ENCODE data around the gene EMX1.

Gene EMX1

GRCh38 chr2:72908741-72909140, 8.6 kb upstream of the EMX1 start:
- Histone ChIP-seq H3K27ac (ENCODE audit: low read depth, low read length) (no peak overlapping the region), H3K27me3 (ENCODE audit: control insufficient read depth in 1 of 2, insufficient read depth in 2 of 2, low read length in 2 of 2) (peaks cover 32 to 45% of the 10 kb centered on the region in 2 donors), H3K36me3 (ENCODE audit: insufficient read depth, low read length) (no peaks in the 10 kb centered on the region), H3K4me1 (ENCODE audit: insufficient read depth, low read length) (no peaks in the 10 kb centered on the region), H3K9ac (ENCODE audit: low read length) (no peak overlapping the region), H3K9me3 (ENCODE audit: low read length) (peaks cover 7% of the 10 kb centered on the region), H3K4me3 (ENCODE audit: low read depth in 1 of 2, low read length in 2 of 2) (no peak overlapping the region)

GRCh38 chr2:72911256-72911655, 6.1 kb upstream of the EMX1 start:
- Histone ChIP-seq H3K9me3 (ENCODE audit: low read length) (peaks cover 5% of the 10 kb centered on the region), H3K4me3 (ENCODE audit: low read depth in 1 of 2, low read length in 2 of 2) (no peak overlapping the region), H3K36me3 (ENCODE audit: insufficient read depth, low read length) (no peaks in the 10 kb centered on the region), H3K9ac (ENCODE audit: low read length) (no peak overlapping the region), H3K27ac (ENCODE audit: low read depth, low read length) (no peak overlapping the region), H3K4me1 (ENCODE audit: insufficient read depth, low read length) (peaks cover 7% of the 10 kb centered on the region), H3K27me3 (ENCODE audit: control insufficient read depth in 1 of 2, insufficient read depth in 2 of 2, low read length in 2 of 2) (peaks cover 54 to 70% of the 10 kb centered on the region in 2 donors)

DNA sequence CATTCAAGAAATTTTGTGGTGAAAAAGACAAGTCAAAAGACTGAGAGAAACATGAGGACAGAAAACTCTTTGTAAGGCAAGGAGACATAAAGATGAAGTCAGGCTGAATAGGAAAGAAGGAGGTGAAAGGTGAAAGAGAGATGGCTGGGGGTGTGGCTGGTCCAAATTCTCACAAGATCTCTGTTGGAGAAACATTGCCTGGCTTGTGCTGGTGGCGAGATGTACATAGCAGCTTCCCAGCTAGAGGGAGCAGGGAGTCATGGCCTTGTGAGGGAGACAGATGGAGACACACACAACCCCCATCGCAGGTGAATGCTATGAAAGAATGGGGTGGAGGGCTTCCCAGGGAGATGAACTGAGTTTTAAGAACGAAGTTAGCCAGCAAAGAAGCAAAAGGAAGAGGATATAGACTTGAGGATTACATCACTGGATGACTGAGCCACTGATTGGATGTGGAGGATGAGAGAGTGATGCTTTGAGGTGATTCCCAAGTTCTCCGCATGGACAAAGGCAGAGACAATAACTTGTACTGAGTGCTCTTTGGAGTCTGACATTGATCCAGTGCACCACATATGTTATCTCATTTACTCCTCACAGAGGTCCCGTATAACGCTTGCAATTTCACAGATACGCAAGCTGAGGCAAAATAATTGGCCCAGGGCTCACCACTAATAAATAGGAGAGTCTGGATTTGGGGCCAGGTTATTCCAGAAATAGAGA, 3.7 kb upstream of the EMX1 start:
- peaks cover 62 to 89% of the 10 kb centered on the region in 2 donors for H3K27me3 ChIP-seq (ENCODE audit: control insufficient read depth in 1 of 2, insufficient read depth in 2 of 2, low read length in 2 of 2)
- H3K9me3 ChIP-seq (ENCODE audit: low read length), result peaks cover 5% of the 10 kb centered on the region
- H3K27ac ChIP-seq (ENCODE audit: low read depth, low read length), result no peak overlapping the region
- no peak overlapping the region for H3K9ac ChIP-seq (ENCODE audit: low read length)
- no peak overlapping the region for H3K4me3 ChIP-seq (ENCODE audit: low read depth in 1 of 2, low read length in 2 of 2)
- H3K4me1 ChIP-seq (ENCODE audit: insufficient read depth, low read length), result peaks cover 20% of the 10 kb centered on the region
- no peaks in the 10 kb centered on the region for H3K36me3 ChIP-seq (ENCODE audit: insufficient read depth, low read length)

DNA sequence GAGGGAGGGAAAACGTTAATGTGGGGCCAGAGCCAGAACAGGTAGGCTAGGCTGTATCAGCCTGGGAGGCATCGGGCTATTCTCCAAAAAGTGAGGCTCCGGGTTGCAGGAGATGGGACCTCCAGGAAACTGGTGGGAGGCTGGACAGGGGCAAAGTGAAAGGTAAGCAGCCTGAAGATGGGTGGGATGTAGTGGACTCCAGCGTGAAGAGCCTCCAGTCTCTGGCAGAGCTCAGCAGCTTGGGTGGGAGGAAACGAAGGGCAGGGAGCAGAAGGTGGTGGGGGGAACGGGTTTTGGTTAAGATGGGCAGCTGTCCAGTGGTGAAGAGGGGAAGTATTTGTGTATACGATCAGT, 3.1 kb upstream of the EMX1 start:
- Histone ChIP-seq H3K9ac (ENCODE audit: low read length) (no peak overlapping the region), H3K27me3 (ENCODE audit: control insufficient read depth in 1 of 2, insufficient read depth in 2 of 2, low read length in 2 of 2) (peaks cover 68 to 92% of the 10 kb centered on the region in 2 donors), H3K4me3 (ENCODE audit: low read depth in 1 of 2, low read length in 2 of 2) (no peak overlapping the region), H3K36me3 (ENCODE audit: insufficient read depth, low read length) (no peaks in the 10 kb centered on the region), H3K27ac (ENCODE audit: low read depth, low read length) (no peak overlapping the region), H3K4me1 (ENCODE audit: insufficient read depth, low read length) (peaks cover 23% of the 10 kb centered on the region), H3K9me3 (ENCODE audit: low read length) (peaks cover 5% of the 10 kb centered on the region)

DNA sequence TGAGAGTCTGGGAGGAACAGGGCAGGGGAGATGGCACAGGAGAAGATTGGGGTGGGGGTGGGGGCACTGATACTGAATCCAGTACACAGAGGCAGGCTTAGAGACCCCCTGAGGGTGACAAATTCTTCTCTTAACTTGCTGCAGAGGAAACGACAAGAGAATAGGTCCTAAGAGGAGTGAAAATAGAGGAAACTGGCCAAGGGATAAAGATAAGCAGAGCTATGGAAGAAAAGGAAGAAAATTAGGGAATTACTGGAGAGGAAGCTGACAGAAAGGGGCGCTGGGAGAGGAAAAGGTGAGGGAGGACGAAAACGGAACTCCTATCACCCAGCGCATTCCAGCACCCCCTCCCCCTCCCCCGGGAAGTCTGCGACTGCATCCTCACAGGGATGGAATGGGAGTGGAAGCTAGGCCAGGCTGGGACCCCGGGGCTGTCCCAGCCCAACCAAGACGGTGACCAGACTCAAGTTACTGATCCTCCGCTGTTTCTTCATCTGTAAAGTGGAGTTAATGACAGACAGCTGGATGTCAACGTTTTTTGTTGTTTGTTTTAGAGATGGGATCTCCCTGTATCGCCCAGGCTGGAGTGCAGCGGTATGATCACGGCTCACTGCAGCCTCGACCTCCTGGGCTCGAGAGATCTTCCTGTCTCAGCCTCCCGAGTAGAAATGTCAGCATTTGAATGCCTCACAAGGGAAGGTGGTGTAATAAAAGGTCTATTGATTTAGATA, 2.6 kb upstream of the EMX1 start:
- H3K27ac ChIP-seq (ENCODE audit: low read depth, low read length), result no peak overlapping the region
- peaks cover 5% of the 10 kb centered on the region for H3K9me3 ChIP-seq (ENCODE audit: low read length)
- no peak overlapping the region for H3K4me3 ChIP-seq (ENCODE audit: low read depth in 1 of 2, low read length in 2 of 2)
- no peaks in the 10 kb centered on the region for H3K36me3 ChIP-seq (ENCODE audit: insufficient read depth, low read length)
- peaks cover 23% of the 10 kb centered on the region for H3K4me1 ChIP-seq (ENCODE audit: insufficient read depth, low read length)
- no peak overlapping the region for H3K9ac ChIP-seq (ENCODE audit: low read length)
- H3K27me3 ChIP-seq (ENCODE audit: control insufficient read depth in 1 of 2, insufficient read depth in 2 of 2, low read length in 2 of 2), result peaks cover 71 to 92% of the 10 kb centered on the region in 2 donors

DNA sequence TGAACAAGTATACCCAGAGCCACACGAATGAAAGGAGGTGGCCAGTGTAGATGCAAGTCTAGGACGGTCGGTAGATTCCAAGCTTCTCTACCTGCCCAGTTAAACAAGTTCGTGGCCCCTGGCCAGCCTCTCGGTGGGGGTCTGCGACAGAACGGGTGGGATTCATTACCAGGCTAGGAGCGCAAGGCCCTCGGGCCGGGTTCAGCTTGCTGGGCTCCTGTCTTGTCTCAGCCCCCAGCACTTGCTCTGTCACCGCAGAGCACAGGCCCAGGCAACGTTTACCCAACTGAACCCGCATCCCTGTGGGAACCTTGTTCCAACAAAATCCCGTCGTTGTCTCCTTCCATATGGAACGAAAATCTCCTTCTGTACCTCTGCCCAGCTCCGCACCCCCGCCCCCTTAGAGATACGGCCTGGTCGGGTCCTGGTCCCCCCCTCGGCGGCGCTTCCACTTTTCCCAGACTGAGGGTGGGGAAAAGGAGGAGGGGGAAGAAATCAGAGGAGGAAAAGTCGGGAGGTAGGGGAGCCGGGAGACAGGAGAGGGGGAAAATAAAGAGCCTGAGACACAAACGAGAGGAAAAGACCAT, 1.9 kb upstream of the EMX1 start:
- H3K9ac ChIP-seq (ENCODE audit: low read length), result no peak overlapping the region

DNA sequence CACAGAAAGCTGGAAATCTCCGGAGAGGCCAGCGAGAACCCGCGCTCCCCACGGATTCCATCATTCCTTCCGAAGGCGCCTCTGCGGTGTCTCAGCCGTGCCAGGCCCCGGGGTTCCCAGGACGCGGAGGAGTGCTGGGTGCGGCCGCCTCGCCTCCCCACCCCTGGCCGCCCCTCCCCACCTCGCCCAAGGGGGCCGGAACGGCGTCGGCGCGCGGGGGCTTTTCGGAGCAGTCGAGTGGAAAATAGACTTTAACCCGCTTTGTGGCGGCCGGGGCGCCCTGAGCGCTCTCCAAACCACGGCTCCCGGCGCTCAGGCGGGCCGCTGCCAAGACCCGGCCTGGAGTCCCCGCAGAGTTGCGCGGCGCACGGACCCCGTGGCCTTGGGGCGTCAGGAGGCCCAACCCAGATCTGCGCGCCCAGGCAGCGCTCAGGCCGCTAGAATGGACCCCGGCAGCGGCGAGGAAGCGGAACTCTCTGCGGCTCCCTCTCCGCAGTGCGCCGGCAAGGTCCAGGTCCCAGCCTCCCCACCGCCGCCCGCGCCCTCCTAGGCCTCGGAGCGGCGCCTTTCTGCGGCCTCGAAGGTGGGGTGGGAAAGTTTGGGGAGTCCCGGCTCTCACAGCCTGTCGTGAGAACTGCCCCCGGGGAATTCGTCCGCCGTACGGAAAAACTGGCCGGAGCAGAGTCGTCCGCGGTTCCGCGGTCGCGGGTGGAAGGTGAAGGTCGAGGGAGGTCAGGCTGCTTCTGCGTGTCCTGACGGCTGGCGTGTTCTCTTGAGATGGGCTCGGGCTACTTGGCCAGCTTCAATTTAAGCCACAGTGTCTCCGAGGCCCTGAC, 1.2 kb upstream of the EMX1 start:
- peaks cover 33% of the 10 kb centered on the region for H3K4me1 ChIP-seq (ENCODE audit: insufficient read depth, low read length)
- H3K9me3 ChIP-seq (ENCODE audit: low read length), result peaks cover 5% of the 10 kb centered on the region
- H3K27ac ChIP-seq (ENCODE audit: low read depth, low read length), result no peak overlapping the region
- no peaks in the 10 kb centered on the region for H3K36me3 ChIP-seq (ENCODE audit: insufficient read depth, low read length)
- no peak overlapping the region for H3K9ac ChIP-seq (ENCODE audit: low read length)
- peaks cover 71 to 95% of the 10 kb centered on the region in 2 donors for H3K27me3 ChIP-seq (ENCODE audit: control insufficient read depth in 1 of 2, insufficient read depth in 2 of 2, low read length in 2 of 2)
- H3K4me3 ChIP-seq (ENCODE audit: low read depth in 1 of 2, low read length in 2 of 2), result peak overlapping the region; percentile 38 to 49

More for the DNA sequence above, 1.9 kb upstream of the EMX1 start:
- Histone ChIP-seq H3K4me1 (ENCODE audit: insufficient read depth, low read length) (peaks cover 30% of the 10 kb centered on the region), H3K36me3 (ENCODE audit: insufficient read depth, low read length) (no peaks in the 10 kb centered on the region), H3K27ac (ENCODE audit: low read depth, low read length) (no peak overlapping the region), H3K27me3 (ENCODE audit: control insufficient read depth in 1 of 2, insufficient read depth in 2 of 2, low read length in 2 of 2) (peaks cover 71 to 92% of the 10 kb centered on the region in 2 donors), H3K4me3 (ENCODE audit: low read depth in 1 of 2, low read length in 2 of 2) (peak overlapping the region in 1 of 2 donors; percentile 49), H3K9me3 (ENCODE audit: low read length) (peaks cover 5% of the 10 kb centered on the region)

DNA sequence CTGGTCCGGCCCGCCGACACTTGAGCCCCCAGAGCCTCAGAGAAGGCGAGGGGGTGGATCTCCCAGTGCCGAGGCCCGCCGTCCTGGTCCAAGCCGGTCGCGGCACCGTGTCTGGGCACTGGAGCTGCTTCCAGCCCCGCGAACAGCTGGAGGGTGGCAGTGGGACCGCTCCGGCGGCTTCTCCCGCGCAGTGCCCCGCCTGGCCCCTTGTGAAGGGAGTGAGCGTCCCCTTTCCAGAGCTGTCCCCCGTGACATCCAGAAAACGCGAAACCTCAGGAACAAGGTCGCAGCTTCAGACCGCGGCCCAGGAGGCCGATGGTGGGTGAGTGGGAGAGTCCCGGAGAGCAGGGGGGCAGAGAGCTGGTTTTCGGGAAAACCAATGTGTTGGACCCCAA, 579 bp upstream of the EMX1 start:
- H3K4me3 ChIP-seq (ENCODE audit: low read depth in 1 of 2, low read length in 2 of 2), result peak overlapping the region; percentile 38 to 43
- H3K9me3 ChIP-seq (ENCODE audit: low read length), result peaks cover 5% of the 10 kb centered on the region
- H3K4me1 ChIP-seq (ENCODE audit: insufficient read depth, low read length), result peaks cover 33% of the 10 kb centered on the region
- H3K36me3 ChIP-seq (ENCODE audit: insufficient read depth, low read length), result no peaks in the 10 kb centered on the region
- no peak overlapping the region for H3K9ac ChIP-seq (ENCODE audit: low read length)
- no peak overlapping the region for H3K27ac ChIP-seq (ENCODE audit: low read depth, low read length)
- peaks cover 70 to 95% of the 10 kb centered on the region in 2 donors for H3K27me3 ChIP-seq (ENCODE audit: control insufficient read depth in 1 of 2, insufficient read depth in 2 of 2, low read length in 2 of 2)

DNA sequence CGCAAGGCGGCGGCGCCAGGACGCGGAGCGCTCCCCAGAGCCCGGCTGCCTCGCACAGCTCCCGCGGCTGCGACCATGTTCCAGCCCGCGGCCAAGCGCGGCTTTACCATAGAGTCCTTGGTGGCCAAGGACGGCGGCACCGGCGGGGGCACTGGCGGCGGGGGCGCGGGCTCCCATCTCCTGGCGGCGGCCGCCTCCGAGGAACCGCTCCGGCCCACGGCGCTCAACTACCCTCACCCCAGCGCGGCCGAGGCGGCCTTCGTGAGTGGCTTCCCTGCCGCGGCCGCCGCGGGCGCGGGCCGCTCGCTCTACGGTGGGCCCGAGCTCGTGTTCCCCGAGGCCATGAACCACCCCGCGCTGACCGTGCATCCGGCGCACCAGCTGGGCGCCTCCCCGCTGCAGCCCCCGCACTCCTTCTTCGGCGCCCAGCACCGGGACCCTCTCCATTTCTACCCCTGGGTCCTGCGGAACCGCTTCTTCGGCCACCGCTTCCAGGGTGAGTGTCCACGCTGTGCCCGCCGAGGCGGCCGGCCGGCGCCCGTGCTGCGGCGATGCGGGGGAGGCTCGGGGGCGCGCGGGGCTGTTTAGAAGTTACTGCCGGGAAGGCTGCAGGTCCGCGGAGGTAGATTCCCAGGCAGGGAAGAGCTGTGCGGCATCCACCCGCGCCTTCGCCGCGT, 696 bp downstream of the EMX1 start:
- H3K4me1 ChIP-seq (ENCODE audit: insufficient read depth, low read length), result peaks cover 33% of the 10 kb centered on the region
- H3K9me3 ChIP-seq (ENCODE audit: low read length), result peaks cover 5% of the 10 kb centered on the region
- H3K4me3 ChIP-seq (ENCODE audit: low read depth in 1 of 2, low read length in 2 of 2), result peak overlapping the region; percentile 18 to 29
- no peak overlapping the region for H3K9ac ChIP-seq (ENCODE audit: low read length)
- H3K36me3 ChIP-seq (ENCODE audit: insufficient read depth, low read length), result no peaks in the 10 kb centered on the region
- H3K27ac ChIP-seq (ENCODE audit: low read depth, low read length), result no peak overlapping the region
- peaks cover 80 to 97% of the 10 kb centered on the region in 2 donors for H3K27me3 ChIP-seq (ENCODE audit: control insufficient read depth in 1 of 2, insufficient read depth in 2 of 2, low read length in 2 of 2)

GRCh38 chr2:72919414-72920317, 2.3 kb downstream of the EMX1 start:
- peaks cover 80 to 97% of the 10 kb centered on the region in 2 donors for H3K27me3 ChIP-seq (ENCODE audit: control insufficient read depth in 1 of 2, insufficient read depth in 2 of 2, low read length in 2 of 2)

More at GRCh38 chr2:72919414-72920317, 2.3 kb downstream of the EMX1 start:
- H3K27ac ChIP-seq (ENCODE audit: low read depth, low read length), result no peak overlapping the region
- H3K36me3 ChIP-seq (ENCODE audit: insufficient read depth, low read length), result no peaks in the 10 kb centered on the region
- no peak overlapping the region for H3K9ac ChIP-seq (ENCODE audit: low read length)
- peak overlapping the region; percentile 23 to 31 for H3K4me3 ChIP-seq (ENCODE audit: low read depth in 1 of 2, low read length in 2 of 2)
- no peaks in the 10 kb centered on the region for H3K9me3 ChIP-seq (ENCODE audit: low read length)
- H3K4me1 ChIP-seq (ENCODE audit: insufficient read depth, low read length), result peaks cover 38% of the 10 kb centered on the region
